Measurements from ENCODE around the gene SMARCA5.

- TF ChIP-seq CTCF (IDR thresholded peaks at IDR 0.05) (peak in 5 of 6 experiments; percentile 3 to 46 (median 25)), POLR2A (IDR thresholded peaks at IDR 0.05) (peak in 1 of 2 donors; percentile 41)
These were observed 45.6 kb downstream of the SMARCA5 start for GRCh38 chr4:143558823-143559756.

Measured in adrenal gland (tissue), 5 donors.